Mucosa of descending colon (tissue), 3 donors: ENCODE data around the gene HDGFL3. TPM values are rescaled to one million over a fixed set of nuclear protein-coding genes. Genes with fewer than 3 reads are reported as not detected.

Experiments
- ATAC-seq: fragments of 200-7000 bp; cut with Tn5 transposase; one replicate; pipeline ENCODE4 v1.9.1; 2020; ENCODE audit warnings: mild to moderate bottlenecking, moderate library complexity
- DNase-seq, 3 donors: peaks; one replicate each; pipeline ENCODE4 v3.0.0-alpha.2; 2020
- H3K36me3 ChIP-seq: fragments of 200-600 bp; one replicate; pipeline ENCODE4 v1.8.0; 2021; ENCODE audit warnings: low read depth, mild to moderate bottlenecking
- H3K4me1 ChIP-seq: fragments of 200-600 bp; one replicate; pipeline ENCODE4 v1.8.0; 2021; ENCODE audit warnings: low read depth, mild to moderate bottlenecking
- H3K4me3 ChIP-seq: fragments of 200-600 bp; one replicate; pipeline ENCODE4 v1.8.0; 2021; ENCODE audit warnings: mild to moderate bottlenecking
- H3K9me3 ChIP-seq: fragments of 200-600 bp; one replicate; pipeline ENCODE4 v1.8.0; 2021; ENCODE audit warnings: mild to moderate bottlenecking
- CTCF ChIP-seq: fragments of 200-600 bp; IDR thresholded peaks from one replicate; pipeline ENCODE4 v1.8.0; 2022; ENCODE audit warnings: antibody characterized with exemption, mild to moderate bottlenecking
- intact Hi-C, 2 donors: fragments of 100-400 bp; cut with DNase I in 1 of 2; cut with micrococcal nuclease in 1 of 2; formaldehyde crosslinking; loops; one replicate each; pipeline versions ENCODE4 v1.11.0 to v1.11.1; 2022; cut with DNase I, micrococcal nuclease
- total RNA-seq, 3 donors: library from RNA; stranded (reverse); fragmentation: NEBNext Ultra II Directional in 2 of 3; extraction: Animal tissue kit (Norgen Biotek cat#: 25700) in 2 of 3; gene quantifications; one replicate each; pipeline versions ENCODE4 v1.2.1 to v1.2.4, GENCODE V29; 2021 to 2023
- donor health status: DM: no; HTN: no; CAD: no; lungs with moderate emphysema.
- donor health status: DM: no; HTN: no; CAD: no.
- donor health status: DM: no; HTN: yes; CAD: no.

The HDGFL3 gene
- total RNA-seq, 3 donors from 2014 or later: 7.3 to 58.8 (median 14.1) TPM

- H3K4me3 ChIP-seq: no peak overlapping the region
- H3K4me1 ChIP-seq: peaks cover 5% of the 10 kb centered on the region
- intact Hi-C loops: no loop called here
- no peak for TF ChIP-seq CTCF
- no peak for ATAC-seq
- H3K9me3 ChIP-seq: no peaks in the 10 kb centered on the region
- DNase-seq: no peak
- H3K36me3 ChIP-seq: no peaks in the 10 kb centered on the region
Measured at GRCh38 chr15:83107841-83108181, 99.8 kb downstream of the HDGFL3 start.

DNA sequence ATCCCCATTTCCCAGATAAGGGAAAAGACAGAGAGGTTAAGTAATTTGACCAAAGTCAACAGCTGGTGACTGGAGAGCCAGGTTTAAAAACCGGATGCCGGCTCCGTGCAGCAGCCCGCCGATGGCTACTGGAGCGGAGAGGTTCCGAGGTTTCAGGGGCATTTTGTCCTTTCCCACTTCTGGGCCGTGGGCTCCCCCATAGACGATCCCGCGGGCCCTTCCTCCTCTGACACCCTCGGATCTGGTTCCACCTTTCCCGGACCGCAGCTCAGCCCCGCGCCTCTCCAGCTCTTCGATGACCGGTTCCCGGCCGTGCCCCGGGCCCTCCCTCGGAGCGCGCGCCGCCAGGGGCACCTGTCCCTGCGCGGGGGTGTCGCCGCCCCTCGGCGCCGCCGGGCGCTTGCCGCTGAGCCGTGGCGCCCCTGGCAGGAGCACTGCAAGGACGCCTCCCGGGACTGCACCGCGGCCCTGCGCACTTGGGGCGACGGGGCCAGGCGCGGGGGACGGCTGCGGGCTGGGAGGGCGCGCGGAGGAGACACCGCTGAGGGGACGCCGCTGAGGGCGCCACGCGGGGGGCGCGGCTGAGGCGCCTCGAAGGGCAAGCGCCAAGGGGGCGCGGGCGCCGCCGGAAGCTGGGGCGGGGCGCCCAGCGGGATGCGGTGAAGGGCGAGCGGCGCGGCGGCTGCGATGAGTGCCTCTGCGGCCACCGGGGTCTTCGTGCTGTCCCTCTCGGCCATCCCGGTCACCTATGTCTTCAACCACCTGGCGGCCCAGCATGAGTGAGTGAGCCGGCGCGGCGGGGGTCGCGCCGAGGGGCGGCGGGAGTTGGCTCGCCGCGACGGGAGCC, 100.4 kb downstream of the HDGFL3 start, which contains the start of gene TM6SF1:
Gene TM6SF1 (plus strand): TSS at position 652 of the 847 bp plus-strand sequence. CDS start 36 bp downstream, at position 688.
- peaks cover 5% of the 10 kb centered on the region for H3K4me1 ChIP-seq
- H3K36me3 ChIP-seq: no peaks in the 10 kb centered on the region
- H3K4me3 ChIP-seq: no peak within 1 kb of the TSS
- no peak for TF ChIP-seq CTCF
- ATAC-seq: peak; percentile 29
- DNase-seq: peak in 2 of 3 donors; percentile 30 to 53
- intact Hi-C loops: no loop called here
- no peaks in the 10 kb centered on the region for H3K9me3 ChIP-seq

- DNase-seq: no peak
Measured at GRCh38 chr15:83105440-83105839, 102.2 kb downstream of the HDGFL3 start.

GRCh38 chr15:83104141-83104540, 103.5 kb downstream of the HDGFL3 start:
- TF ChIP-seq CTCF: no peak
- no peaks in the 10 kb centered on the region for H3K9me3 ChIP-seq
- H3K36me3 ChIP-seq: no peaks in the 10 kb centered on the region
- peaks cover 5% of the 10 kb centered on the region for H3K4me1 ChIP-seq
- ATAC-seq: no peak
- no peak for DNase-seq
- no peak overlapping the region for H3K4me3 ChIP-seq
- intact Hi-C loops: no loop called here

More at GRCh38 chr15:83105440-83105839, 102.2 kb downstream of the HDGFL3 start:
- intact Hi-C loops: no loop called here
- no peaks in the 10 kb centered on the region for H3K36me3 ChIP-seq
- no peaks in the 10 kb centered on the region for H3K9me3 ChIP-seq
- no peak overlapping the region for H3K4me3 ChIP-seq
- peaks cover 5% of the 10 kb centered on the region for H3K4me1 ChIP-seq
- no peak for TF ChIP-seq CTCF
- ATAC-seq: no peak

- H3K9me3 ChIP-seq: no peaks in the 10 kb centered on the region
- H3K36me3 ChIP-seq: no peaks in the 10 kb centered on the region
- ATAC-seq (no peak), DNase-seq (no peak)
- intact Hi-C loops: no loop called here
- H3K4me1 ChIP-seq: no peaks in the 10 kb centered on the region
- no peak overlapping the region for H3K4me3 ChIP-seq
- no peak for TF ChIP-seq CTCF
Measured at GRCh38 chr15:83102346-83102745, 105.3 kb downstream of the HDGFL3 start.
